HepG2 (cell line): Measurements from ENCODE around the gene ARHGAP4. TPM values are rescaled to one million over a fixed set of nuclear protein-coding genes. Genes with fewer than 3 reads are reported as not detected.

Experiments
- ATAC-seq: fragments of 200-7000 bp; cut with Tn5 transposase; 3 replicates; pipeline ENCODE4 v1.9.1; 2020; ENCODE audit warnings: mild to moderate bottlenecking, moderate library complexity
- BruUV-seq: library from RNA; stranded (reverse); fragments of 400-500 nt; replicated peaks from 2 replicates; lab custom pipeline; 2021; lab: Mats Ljungman, UMichigan
- CTCF ChIA-PET: fragments of 300-600 bp; formaldehyde crosslinking; extraction: SDS; loops from one replicate; lab custom pipeline; 2021; ENCODE audit warnings: low total read pairs, inconsistent platforms, low intra/inter-chr PET ratio; lab: Yijun Ruan, JAX
- POLR2A ChIA-PET: fragments of 350-600 bp; sonication (Branson Sonifier 250); formaldehyde crosslinking; loops from one replicate; lab custom pipeline; 2020; ENCODE audit warnings: antibody characterized with exemption, inconsistent platforms; lab: Yijun Ruan, JAX
- DNase-seq: peaks from one replicate; pipeline ENCODE4 v3.0.0-alpha.2; 2015; ENCODE audit warnings: low spot score
- FAIRE-seq: peaks from 3 replicates; lab custom pipeline; 2011; peaks lifted over from hg19 to GRCh38; lab: Jason Lieb, UNC
- H2AFZ ChIP-seq: one replicate; pipeline ENCODE4 v1.6.1; 2011; ENCODE audit warnings: low read length, inconsistent platforms
- H3K27ac ChIP-seq: fragments of 300-600 bp; 3 replicates; pipeline ENCODE4 v1.8.0; 2011; ENCODE audit warnings: mixed run types, mild to moderate bottlenecking, mixed read lengths, low read length, inconsistent platforms; ENCODE audit not compliant: insufficient read depth; ENCODE audit errors: extremely low read length
- H3K27me3 ChIP-seq, 2 experiments: fragments of 200-600 bp in 1 of 2; 2 replicates in 1 of 2; 3 replicates in 1 of 2; pipeline versions ENCODE4 v1.6.0 to v1.8.0; 2011; ENCODE audit warnings: low read length in 2 of 2, mild to moderate bottlenecking in 2 of 2, moderate library complexity in 2 of 2, inconsistent platforms in 1 of 2; ENCODE audit not compliant: insufficient read depth in 2 of 2, control insufficient read depth in 1 of 2
- H3K36me3 ChIP-seq, 2 experiments: fragments of 200-600 bp in 1 of 2; replicated peaks in 1 of 2; 2 replicates in 1 of 2; 3 replicates in 1 of 2; pipeline versions ENCODE4 v1.5.1 to v1.8.0; 2011; ENCODE audit warnings: low read length in 2 of 2, inconsistent platforms in 1 of 2; ENCODE audit not compliant: insufficient read depth in 2 of 2, control insufficient read depth in 1 of 2
- H3K4me1 ChIP-seq: 2 replicates; pipeline ENCODE4 v1.5.1; 2012; ENCODE audit warnings: low read length, inconsistent platforms; ENCODE audit not compliant: insufficient read depth
- H3K4me2 ChIP-seq: 2 replicates; pipeline ENCODE4 v1.6.0; 2011; ENCODE audit warnings: low read depth, low read length, inconsistent platforms
- H3K4me3 ChIP-seq, 3 experiments: fragments of 200-600 bp in 1 of 3; sonication (generic), shearing (Covaris generic) in 1 of 3; replicated peaks in 1 of 3; 2 replicates each; pipeline ENCODE4 v1.5.1; 2011 to 2016; ENCODE audit warnings: low read length in 3 of 3, inconsistent platforms in 2 of 3, low read depth in 2 of 3, mild to moderate bottlenecking in 2 of 3, control low read depth in 1 of 3, mixed read lengths in 1 of 3; ENCODE audit not compliant: insufficient read depth in 1 of 3
- H3K79me2 ChIP-seq: one replicate; pipeline ENCODE4 v1.6.1; 2011; ENCODE audit warnings: low read length, inconsistent platforms; ENCODE audit not compliant: insufficient read depth
- H3K9ac ChIP-seq: 2 replicates; pipeline ENCODE4 v1.6.0; 2011; ENCODE audit warnings: mild to moderate bottlenecking, low read depth, low read length, inconsistent platforms; ENCODE audit not compliant: insufficient read depth
- H3K9me3 ChIP-seq: 2 replicates; pipeline ENCODE4 v1.5.1; 2012; ENCODE audit warnings: mild to moderate bottlenecking, low read length
- H4K20me1 ChIP-seq: 2 replicates; pipeline ENCODE4 v1.6.0; 2011; ENCODE audit warnings: inconsistent platforms, mild to moderate bottlenecking, low read length, moderate library complexity; ENCODE audit not compliant: insufficient read depth
- DNMT3B ChIP-seq: conservative IDR thresholded peaks from 2 replicates; pipeline ENCODE4 v1.6.1; 2016; ENCODE audit warnings: missing biosample characterization, control low read depth
- HNF4G ChIP-seq, 2 experiments: sonication (generic) in 1 of 2; formaldehyde crosslinking in 1 of 2; IDR thresholded peaks; 2 replicates each; pipeline versions ENCODE4 v1.4.0 to v1.6.1; 2011 to 2020; ENCODE audit warnings: borderline replicate concordance in 2 of 2, low read depth in 2 of 2, mild to moderate bottlenecking in 2 of 2, low read length in 1 of 2, missing genetic modification reagents in 1 of 2, moderate library complexity in 1 of 2
- MEIS1 ChIP-seq: sonication (generic); formaldehyde crosslinking; IDR thresholded peaks from 2 replicates; pipeline ENCODE4 v1.9.0; 2021; ENCODE audit warnings: mild to moderate bottlenecking, missing genetic modification reagents, moderate library complexity, borderline replicate concordance
- POLR2G ChIP-seq: fragments of 200-400 bp; formaldehyde crosslinking; IDR thresholded peaks from 2 replicates; pipeline ENCODE4 v1.6.1; 2018; ENCODE audit warnings: mild to moderate bottlenecking, low read depth, low read length, moderate library complexity
- SAP130 ChIP-seq: IDR thresholded peaks from 2 replicates; pipeline ENCODE4 v1.6.1; 2016; ENCODE audit warnings: low read depth
- STAT5B ChIP-seq: sonication (generic); formaldehyde crosslinking; IDR thresholded peaks from 2 replicates; pipeline ENCODE4 v1.4.0; 2020; ENCODE audit warnings: missing genetic modification reagents
- TAF1 ChIP-seq: sonication (generic); formaldehyde crosslinking; IDR thresholded peaks from 2 replicates; pipeline ENCODE4 v1.4.0; 2020; ENCODE audit warnings: missing genetic modification reagents
- ZBTB1 ChIP-seq: sonication (generic); formaldehyde crosslinking; IDR thresholded peaks from 2 replicates; pipeline ENCODE4 v1.4.0; 2020; ENCODE audit warnings: missing genetic modification reagents, borderline replicate concordance
- ZNF431 ChIP-seq: sonication (generic); formaldehyde crosslinking; IDR thresholded peaks from 2 replicates; pipeline ENCODE4 v1.9.0; 2022; ENCODE audit warnings: missing genetic modification reagents, low read depth, mild to moderate bottlenecking, borderline replicate concordance
- ZNF44 ChIP-seq: sonication (generic); formaldehyde crosslinking; IDR thresholded peaks from 2 replicates; pipeline ENCODE4 v1.5.1; 2020; ENCODE audit warnings: mild to moderate bottlenecking, missing genetic modification reagents
- ZNF644 ChIP-seq: IDR thresholded peaks from 2 replicates; pipeline ENCODE4 v1.6.1; 2016; ENCODE audit warnings: low read depth
- ZSCAN20 ChIP-seq: sonication (generic); formaldehyde crosslinking; IDR thresholded peaks from 2 replicates; pipeline ENCODE4 v1.4.0; 2020; ENCODE audit warnings: missing genetic modification reagents, mild to moderate bottlenecking, borderline replicate concordance
- WGBS: methylation state at CpG from one replicate; pipeline ENCODE4 v1.1.6; 2017; ENCODE audit warnings: low lambda C conversion rate; 5-methylcytosine and 5-hydroxymethylcytosine counted together
- in situ Hi-C: cut with HindIII; loops from 2 replicates; pipeline ENCODE4 v1.10.0; 2017; ENCODE audit warnings: low pct_unique_long_range_greater_than_20kb; ENCODE audit not compliant: extremely low pct_ligation_motif_present
- intact Hi-C: fragments of 100-400 bp; cut with micrococcal nuclease; formaldehyde crosslinking; loops from one replicate; pipeline ENCODE4 v1.10.0; 2022; ENCODE audit not compliant: unreplicated experiment
- polyA plus RNA-seq, 8 experiments: library from polyadenylated mRNA; depleted of rRNA in 3 of 8; stranded (reverse) in 7 of 8; unstranded in 1 of 8; fragments of >200 nt; fragmentation: Illumina TruSeq in 4 of 8; extraction: Trizol in 4 of 8; gene quantifications; 2 replicates each; pipeline versions ENCODE4 v1.2.1 to v1.2.3, GENCODE V29; 2011 to 2016; ENCODE audit warnings: low read depth in 4 of 8, missing spikeins in 1 of 8, mixed read lengths in 1 of 8; ENCODE audit not compliant: insufficient read depth in 1 of 8
- total RNA-seq, 5 experiments: library from RNA; depleted of rRNA; stranded (reverse); fragments of >200 nt; fragmentation: Illumina TruSeq; extraction: Trizol; gene quantifications; 2 replicates each; pipeline ENCODE4 v1.2.3, GENCODE V29; 2016; ENCODE audit warnings: low read depth in 1 of 5
- TF ChIP-seq, protein P1 (sequence below): sonication (generic); formaldehyde crosslinking; IDR thresholded peaks from 2 replicates; pipeline ENCODE4 v1.8.1; 2022; ENCODE audit warnings: low read depth, mild to moderate bottlenecking, missing genetic modification reagents
- TF ChIP-seq, protein P2 (sequence below): sonication (generic); formaldehyde crosslinking; IDR thresholded peaks from 2 replicates; pipeline ENCODE4 v1.4.0; 2020; ENCODE audit warnings: missing genetic modification reagents
- TF ChIP-seq, protein P3 (sequence below): sonication (generic); formaldehyde crosslinking; IDR thresholded peaks from 2 replicates; pipeline ENCODE4 v1.5.1; 2020; ENCODE audit warnings: mild to moderate bottlenecking, missing genetic modification reagents, moderate library complexity

The ARHGAP4 gene
- total and polyA plus RNA-seq, 2 of the 13 experiments (the other 11 are each of a cell fraction or from before 2014, with no cell fraction given), result 0.57 to 0.64 TPM

DNA sequence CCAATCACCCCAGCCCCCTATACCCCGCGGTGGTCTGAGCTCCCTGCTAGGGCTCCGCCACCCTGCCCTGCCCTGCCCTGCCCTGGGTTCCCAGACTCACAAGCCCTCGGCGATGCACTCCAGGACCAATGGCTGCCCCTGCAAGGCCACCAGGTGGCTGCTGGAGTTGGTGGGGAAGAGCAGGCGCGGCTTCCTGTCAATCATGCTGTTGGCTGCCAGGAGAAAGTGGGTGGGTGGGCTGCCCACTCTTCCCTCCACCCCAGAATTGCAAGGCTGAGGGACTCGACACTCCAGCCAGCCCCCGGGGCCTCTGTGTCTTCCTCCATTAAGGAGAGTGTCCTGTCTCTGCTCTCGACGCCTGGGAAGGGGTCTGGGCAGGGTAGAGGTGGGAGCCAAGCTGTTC lies 55.8 kb downstream of the ARHGAP4 start (continued):
- TF ChIP-seq ZNF644 (CRISPR knock-in tag), result no peak
- no peak for TF ChIP-seq ZSCAN20 (CRISPR knock-in tag)
- TF ChIP-seq POLR2G, result no peak
- TF ChIP-seq STAT5B (CRISPR knock-in tag), result no peak

DNA sequence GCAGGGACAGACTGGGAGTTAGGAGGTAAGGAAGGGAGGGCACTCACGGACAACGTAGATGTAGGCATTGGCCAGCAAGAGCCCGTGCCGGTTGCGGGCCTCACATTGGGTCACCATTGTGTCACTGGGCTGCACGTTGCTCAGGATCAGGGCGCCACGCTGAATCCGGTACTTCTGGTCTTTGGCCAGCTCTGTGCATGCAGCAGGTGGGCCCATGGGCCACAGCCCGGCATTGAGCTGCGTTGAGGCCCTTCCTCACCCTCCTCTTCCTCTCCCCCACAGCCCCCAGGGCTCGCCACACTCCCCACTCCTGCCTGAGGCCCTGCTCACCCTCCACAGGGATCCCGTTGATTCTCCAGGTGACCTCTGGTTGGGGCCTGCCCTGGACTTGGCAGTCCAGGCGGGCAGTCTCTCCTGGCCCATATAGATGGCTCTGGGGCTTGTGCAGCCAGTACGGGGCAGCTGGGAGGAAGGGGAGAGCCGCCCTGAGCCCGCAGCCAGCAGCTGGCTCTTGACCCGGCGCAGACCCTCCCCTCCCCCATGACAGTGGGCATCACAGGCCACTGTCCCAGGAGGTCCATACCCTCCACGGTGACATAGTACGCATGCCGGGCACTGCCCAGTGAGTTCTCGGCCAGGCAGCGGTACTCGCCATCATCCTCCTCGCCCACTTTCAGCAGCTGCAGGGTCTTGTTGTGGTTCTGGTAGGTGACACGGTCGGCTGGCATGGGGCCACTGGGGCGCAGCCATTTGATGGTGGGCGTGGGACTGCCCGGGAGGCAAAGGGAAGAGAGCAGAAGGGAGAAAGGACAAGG lies 56.4 kb downstream of the ARHGAP4 start:
- Histone ChIP-seq H3K27ac (no peak overlapping the region), H3K4me3 (no peak overlapping the region), H2AFZ (no peak overlapping the region), H3K9ac (no peak overlapping the region), H3K27me3 (no peaks in the 10 kb centered on the region), H4K20me1 (no peaks in the 10 kb centered on the region), H3K79me2 (no peaks in the 10 kb centered on the region), H3K4me1 (no peaks in the 10 kb centered on the region), H3K4me2 (no peak overlapping the region), H3K9me3 (no peaks in the 10 kb centered on the region), H3K36me3 (no peaks in the 10 kb centered on the region)
- in situ Hi-C loops (no loop called here), intact Hi-C loops (no loop called here)
- DNase-seq (no peak), ATAC-seq (no peak), FAIRE-seq (no peak)
- POLR2A ChIA-PET, result no interaction called here
- WGBS, result 69% methylated on average over 7 of the region's 31 CpGs
- no TSS peak for BruUV-seq
- CTCF ChIA-PET, result no interaction called here
- TF ChIP-seq HNF4G (IDR thresholded peaks at IDR 0.05; ENCODE audit: borderline replicate concordance, low read depth, low read length), result no peak
- no peak for TF ChIP-seq HNF4G (CRISPR knock-in tag; IDR thresholded peaks at IDR 0.05; ENCODE audit: borderline replicate concordance, low read depth)
- TF ChIP-seq ZBTB1, result no peak
- no peak for TF ChIP-seq ZNF431 (CRISPR knock-in tag)
- no peak for TF ChIP-seq SAP130 (CRISPR knock-in tag)
- TF ChIP-seq, protein P1, sequence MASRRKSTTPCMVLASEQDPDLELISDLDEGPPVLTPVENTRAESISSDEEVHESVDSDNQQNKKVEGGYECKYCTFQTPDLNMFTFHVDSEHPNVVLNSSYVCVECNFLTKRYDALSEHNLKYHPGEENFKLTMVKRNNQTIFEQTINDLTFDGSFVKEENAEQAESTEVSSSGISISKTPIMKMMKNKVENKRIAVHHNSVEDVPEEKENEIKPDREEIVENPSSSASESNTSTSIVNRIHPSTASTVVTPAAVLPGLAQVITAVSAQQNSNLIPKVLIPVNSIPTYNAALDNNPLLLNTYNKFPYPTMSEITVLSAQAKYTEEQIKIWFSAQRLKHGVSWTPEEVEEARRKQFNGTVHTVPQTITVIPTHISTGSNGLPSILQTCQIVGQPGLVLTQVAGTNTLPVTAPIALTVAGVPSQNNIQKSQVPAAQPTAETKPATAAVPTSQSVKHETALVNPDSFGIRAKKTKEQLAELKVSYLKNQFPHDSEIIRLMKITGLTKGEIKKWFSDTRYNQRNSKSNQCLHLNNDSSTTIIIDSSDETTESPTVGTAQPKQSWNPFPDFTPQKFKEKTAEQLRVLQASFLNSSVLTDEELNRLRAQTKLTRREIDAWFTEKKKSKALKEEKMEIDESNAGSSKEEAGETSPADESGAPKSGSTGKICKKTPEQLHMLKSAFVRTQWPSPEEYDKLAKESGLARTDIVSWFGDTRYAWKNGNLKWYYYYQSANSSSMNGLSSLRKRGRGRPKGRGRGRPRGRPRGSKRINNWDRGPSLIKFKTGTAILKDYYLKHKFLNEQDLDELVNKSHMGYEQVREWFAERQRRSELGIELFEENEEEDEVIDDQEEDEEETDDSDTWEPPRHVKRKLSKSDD (CRISPR knock-in tag), result no peak
- no peak for TF ChIP-seq TAF1 (CRISPR knock-in tag)
- no peak for TF ChIP-seq ZNF44 (CRISPR knock-in tag)
- TF ChIP-seq, protein P2, sequence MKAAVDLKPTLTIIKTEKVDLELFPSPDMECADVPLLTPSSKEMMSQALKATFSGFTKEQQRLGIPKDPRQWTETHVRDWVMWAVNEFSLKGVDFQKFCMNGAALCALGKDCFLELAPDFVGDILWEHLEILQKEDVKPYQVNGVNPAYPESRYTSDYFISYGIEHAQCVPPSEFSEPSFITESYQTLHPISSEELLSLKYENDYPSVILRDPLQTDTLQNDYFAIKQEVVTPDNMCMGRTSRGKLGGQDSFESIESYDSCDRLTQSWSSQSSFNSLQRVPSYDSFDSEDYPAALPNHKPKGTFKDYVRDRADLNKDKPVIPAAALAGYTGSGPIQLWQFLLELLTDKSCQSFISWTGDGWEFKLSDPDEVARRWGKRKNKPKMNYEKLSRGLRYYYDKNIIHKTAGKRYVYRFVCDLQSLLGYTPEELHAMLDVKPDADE (CRISPR knock-in tag), result no peak
- TF ChIP-seq POLR2G, result no peak
- no peak for TF ChIP-seq MEIS1 (CRISPR knock-in tag)
- TF ChIP-seq, protein P3, sequence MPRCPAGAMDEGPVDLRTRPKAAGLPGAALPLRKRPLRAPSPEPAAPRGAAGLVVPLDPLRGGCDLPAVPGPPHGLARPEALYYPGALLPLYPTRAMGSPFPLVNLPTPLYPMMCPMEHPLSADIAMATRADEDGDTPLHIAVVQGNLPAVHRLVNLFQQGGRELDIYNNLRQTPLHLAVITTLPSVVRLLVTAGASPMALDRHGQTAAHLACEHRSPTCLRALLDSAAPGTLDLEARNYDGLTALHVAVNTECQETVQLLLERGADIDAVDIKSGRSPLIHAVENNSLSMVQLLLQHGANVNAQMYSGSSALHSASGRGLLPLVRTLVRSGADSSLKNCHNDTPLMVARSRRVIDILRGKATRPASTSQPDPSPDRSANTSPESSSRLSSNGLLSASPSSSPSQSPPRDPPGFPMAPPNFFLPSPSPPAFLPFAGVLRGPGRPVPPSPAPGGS (CRISPR knock-in tag), result no peak
- no peak for TF ChIP-seq DNMT3B (CRISPR knock-in tag)
